ENCODE results near the gene PXYLP1.

GRCh38 chr3:141202682-141203081 is 28.9 kb upstream of the PXYLP1 start:
- TF ChIP-seq CTCF (IDR thresholded peaks at IDR 0.05) (no peak), EZH2phosphoT487 (IDR thresholded peaks at IDR 0.05) (no peak)
